Nucleus accumbens (tissue), 56 donors: ENCODE data around the gene SLC19A1.

ENCODE experiments used
- DNase-seq, 56 donors: peaks; one replicate each; lab custom pipeline; 2025; lab: John Stamatoyannopoulos, UW

SLC19A1 gene

GRCh38 chr21:45546636-45547544 lies 4.7 kb upstream of the SLC19A1 start:
- no peak for DNase-seq

GRCh38 chr21:45545691-45546531 lies 3.7 kb upstream of the SLC19A1 start:
- DNase-seq: no peak

GRCh38 chr21:45545236-45545570 lies 3.0 kb upstream of the SLC19A1 start:
- DNase-seq: no peak

GRCh38 chr21:45544449-45545235 lies 2.4 kb upstream of the SLC19A1 start:
- DNase-seq: no peak

GRCh38 chr21:45543710-45544448 lies 1.6 kb upstream of the SLC19A1 start:
- no peak for DNase-seq

- DNase-seq: peak in 9 of 56 donors; percentile 22 to 48 (median 33)
Observed at GRCh38 chr21:45543371-45543709, 1.1 kb upstream of the SLC19A1 start.

GRCh38 chr21:45542667-45543370 lies 579 bp upstream of the SLC19A1 start:
- DNase-seq: no peak

- peak in 38 of 56 donors; percentile 23 to 86 (median 53) for DNase-seq
Observed at GRCh38 chr21:45541221-45542039, 810 bp downstream of the SLC19A1 start.

- DNase-seq: no peak
Observed at GRCh38 chr21:45540601-45540970, 1.7 kb downstream of the SLC19A1 start.

GRCh38 chr21:45539796-45540600 lies 2.2 kb downstream of the SLC19A1 start:
- no peak for DNase-seq

GRCh38 chr21:45539046-45539795 lies 3.0 kb downstream of the SLC19A1 start:
- DNase-seq: no peak

GRCh38 chr21:45538381-45539045 lies 3.7 kb downstream of the SLC19A1 start:
- no peak for DNase-seq

GRCh38 chr21:45537746-45538291 lies 4.4 kb downstream of the SLC19A1 start:
- no peak for DNase-seq

GRCh38 chr21:45537111-45537745 lies 5.0 kb downstream of the SLC19A1 start:
- peak in 1 of 56 donors; percentile 80 for DNase-seq

- DNase-seq: no peak
Observed at GRCh38 chr21:45536301-45537081, 5.7 kb downstream of the SLC19A1 start.
